Fibroblast of skin of right biceps (primary cell): ENCODE results near the gene PI4KA.
"Not testable (repeated sequence)": the region's sequence is repeated elsewhere in the genome, so short reads cannot be mapped to it uniquely, and the experiment has no call there.

ENCODE experiments used
- DNase-seq: peaks from one replicate; pipeline ENCODE4 v3.0.0-alpha.2; 2013

PI4KA gene

DNA sequence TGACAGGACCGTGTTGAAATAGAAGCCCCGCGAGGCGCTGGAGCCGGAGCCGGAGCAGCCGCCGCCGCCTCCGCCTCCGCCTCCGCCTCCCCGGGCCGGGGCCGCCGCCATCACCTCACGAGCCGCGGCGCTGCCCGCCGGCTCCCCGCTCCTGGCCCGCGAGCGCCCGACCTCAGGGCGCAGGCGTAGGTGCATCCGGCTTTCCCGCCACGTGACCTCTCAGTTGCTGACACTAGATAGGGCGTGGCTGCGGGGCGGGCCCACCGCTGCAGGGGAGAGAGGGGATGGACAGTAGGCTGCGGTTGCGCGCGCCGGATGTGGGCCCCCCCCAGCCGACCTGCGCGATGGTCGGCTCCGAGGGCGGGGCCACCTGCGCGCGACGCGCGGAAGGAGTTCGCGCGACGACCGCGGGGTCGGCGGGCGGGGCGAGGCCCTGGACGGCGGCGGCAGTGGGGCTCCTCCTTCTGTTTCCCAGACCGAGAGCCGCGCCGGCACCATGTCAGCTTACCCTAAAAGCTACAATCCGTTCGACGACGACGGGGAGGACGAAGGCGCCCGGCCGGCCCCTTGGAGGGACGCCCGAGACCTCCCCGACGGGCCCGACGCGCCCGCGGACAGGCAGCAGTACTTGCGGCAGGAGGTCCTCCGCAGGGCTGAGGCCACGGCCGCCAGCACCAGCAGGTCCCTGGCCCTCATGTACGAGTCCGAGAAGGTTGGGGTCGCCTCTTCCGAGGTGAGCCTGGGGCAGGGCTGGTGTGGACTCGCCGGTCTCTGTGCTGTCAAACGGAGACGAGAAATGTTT is at the start of gene PI4KA, which contains the start of gene SNAP29:
TSS of gene PI4KA (minus strand) at position 197 of the 802 bp plus-strand sequence. CDS start at position 111, 86 bp downstream.
TSS of gene SNAP29 (plus strand) at position 393 of the 802 bp plus-strand sequence. CDS start at position 497, 104 bp downstream.
- DNase-seq: peak; percentile 99

DNA sequence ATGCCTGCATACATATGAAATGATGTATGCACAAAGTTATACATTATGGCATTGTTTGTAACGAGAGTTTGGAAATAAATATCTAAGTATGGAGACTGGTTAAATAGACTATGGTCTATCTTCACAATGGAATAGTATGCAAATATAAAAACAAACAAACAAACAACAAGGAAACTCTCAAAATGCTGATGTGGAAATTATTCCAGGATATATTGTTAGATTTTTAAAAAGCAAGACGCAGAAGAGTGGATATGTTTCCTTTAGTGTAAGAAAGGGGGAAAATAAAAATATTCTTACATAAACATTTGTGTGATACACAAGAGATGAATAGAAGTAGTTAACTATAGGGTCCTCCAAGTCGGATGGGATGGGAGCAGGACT is 47.8 kb upstream of the PI4KA start:
- no peak for DNase-seq

DNA sequence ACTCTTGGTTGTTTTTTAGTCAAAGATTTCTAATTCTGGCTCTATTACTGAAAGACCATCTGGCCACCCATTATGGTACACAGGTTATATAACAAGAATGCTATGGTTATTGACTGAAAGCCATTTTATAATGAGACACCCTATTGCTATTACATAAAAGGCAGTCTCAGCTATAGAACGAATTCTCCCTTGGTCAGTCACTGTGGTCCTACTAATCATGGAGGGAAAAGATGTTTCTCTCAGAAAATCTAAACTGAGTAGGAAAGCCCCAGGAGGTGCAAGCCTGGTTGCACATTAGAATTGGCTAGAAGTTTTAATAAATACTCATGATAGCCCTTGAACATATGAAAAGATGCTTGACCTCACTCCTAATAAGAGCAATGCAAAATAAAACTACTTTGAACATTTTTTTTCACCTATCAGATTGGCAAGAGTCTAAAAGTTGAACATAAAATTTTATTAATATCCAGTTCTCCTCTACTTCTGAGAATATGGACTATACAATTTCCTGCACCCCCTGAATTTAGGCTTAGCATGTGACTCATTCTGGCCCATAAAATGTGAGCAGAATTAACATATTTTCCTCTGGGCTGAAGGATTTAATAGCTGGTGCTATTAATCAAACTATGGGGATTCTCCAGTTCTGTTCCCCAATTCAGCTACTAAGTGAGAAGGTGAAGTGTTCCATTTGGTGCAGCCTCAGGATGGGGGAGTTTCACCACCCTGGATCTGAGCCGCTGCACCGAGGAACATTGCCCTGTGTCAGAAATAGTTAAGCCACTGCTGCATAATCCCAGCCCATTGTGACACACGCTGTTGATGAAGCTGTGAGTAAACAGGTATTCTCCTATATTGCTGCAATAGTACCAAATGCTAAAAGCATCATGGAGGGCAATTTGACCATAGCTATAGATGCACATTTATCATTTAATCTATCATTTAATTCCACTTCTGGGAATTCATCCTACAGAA is 47.1 kb upstream of the PI4KA start:
- no peak for DNase-seq

DNA sequence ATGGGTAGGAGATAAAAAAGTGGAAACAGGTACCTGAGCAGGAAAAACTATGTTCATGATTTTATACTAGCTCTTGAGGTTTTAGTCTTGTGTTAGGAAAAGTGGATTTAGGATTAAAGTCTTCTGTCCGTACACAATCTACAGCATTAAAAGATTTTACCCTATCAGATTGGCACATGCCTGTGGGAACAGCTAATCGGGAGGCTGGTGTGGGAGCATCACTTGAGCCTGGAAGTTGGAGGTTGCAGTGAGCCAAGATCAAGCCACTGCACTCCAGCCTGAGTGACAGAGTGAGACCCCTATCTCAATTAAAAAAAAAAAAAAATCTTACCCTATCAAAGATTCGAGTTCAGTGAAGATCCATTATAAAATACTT is 46.4 kb upstream of the PI4KA start:
- no peak for DNase-seq

DNA sequence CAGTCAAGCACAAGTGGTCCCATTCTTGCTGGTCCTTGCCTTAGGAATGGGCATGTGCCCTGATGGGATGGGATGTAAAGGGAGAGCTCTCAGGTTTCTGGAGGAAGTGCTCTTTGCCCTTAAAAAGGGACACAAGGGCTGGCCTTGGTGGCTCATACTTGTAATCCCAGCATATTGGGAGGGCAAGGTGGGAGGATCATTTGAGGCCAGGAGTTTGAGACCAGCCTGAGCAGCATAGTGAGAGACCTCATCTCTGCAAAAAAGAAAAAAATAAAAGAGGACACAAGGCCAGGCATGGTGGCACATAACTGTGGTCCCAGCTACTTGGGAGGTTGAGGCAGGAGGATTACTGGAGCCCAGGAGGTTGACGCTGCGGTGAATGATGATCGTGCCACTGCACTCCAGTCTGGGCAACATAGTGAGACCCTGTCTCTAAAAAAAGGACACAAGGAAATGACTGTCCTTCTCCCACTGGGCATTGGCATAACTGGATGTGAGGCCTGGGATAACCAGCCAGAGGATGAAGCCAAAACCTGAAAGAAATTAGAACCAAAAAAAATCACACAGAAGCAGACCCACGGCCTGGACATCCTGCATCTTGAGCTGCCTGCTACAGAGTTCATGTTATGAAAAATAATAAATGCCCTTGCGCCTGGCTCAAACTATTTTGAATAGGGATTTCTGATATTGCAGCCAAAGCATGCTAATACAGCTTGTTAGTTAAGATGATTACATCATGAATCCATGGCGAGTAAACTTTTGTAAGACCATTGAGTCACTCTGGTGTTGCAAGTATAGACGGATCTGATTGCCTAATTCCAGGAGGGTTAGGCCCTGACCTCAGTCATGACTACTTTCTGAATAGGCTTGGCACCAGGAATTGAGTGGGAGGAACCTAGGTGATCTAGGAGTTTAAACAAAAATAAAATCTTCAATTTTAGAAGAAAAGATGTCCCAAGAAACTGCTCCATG is 45.7 kb upstream of the PI4KA start:
- peak; percentile 88 for DNase-seq

DNA sequence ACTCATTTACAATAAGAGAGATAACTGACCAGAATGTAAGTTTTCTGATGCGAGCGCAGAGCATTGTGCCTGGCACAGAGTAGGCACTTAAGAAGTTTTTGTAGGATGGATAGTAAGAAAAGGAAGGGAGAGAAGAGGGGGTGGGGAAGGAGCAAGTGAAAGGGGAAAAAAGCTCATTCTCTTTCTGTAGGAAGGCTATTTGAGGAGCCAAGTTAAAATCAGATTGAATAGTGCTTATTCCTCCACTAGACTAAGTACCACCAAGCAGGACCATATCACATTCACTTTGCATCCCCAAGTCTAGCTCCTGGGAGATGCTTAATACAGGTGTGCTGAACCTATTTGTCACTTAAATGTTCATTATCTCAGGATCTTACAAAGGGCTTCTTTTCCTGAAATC is 44.5 kb upstream of the PI4KA start:
- no peak for DNase-seq

DNA sequence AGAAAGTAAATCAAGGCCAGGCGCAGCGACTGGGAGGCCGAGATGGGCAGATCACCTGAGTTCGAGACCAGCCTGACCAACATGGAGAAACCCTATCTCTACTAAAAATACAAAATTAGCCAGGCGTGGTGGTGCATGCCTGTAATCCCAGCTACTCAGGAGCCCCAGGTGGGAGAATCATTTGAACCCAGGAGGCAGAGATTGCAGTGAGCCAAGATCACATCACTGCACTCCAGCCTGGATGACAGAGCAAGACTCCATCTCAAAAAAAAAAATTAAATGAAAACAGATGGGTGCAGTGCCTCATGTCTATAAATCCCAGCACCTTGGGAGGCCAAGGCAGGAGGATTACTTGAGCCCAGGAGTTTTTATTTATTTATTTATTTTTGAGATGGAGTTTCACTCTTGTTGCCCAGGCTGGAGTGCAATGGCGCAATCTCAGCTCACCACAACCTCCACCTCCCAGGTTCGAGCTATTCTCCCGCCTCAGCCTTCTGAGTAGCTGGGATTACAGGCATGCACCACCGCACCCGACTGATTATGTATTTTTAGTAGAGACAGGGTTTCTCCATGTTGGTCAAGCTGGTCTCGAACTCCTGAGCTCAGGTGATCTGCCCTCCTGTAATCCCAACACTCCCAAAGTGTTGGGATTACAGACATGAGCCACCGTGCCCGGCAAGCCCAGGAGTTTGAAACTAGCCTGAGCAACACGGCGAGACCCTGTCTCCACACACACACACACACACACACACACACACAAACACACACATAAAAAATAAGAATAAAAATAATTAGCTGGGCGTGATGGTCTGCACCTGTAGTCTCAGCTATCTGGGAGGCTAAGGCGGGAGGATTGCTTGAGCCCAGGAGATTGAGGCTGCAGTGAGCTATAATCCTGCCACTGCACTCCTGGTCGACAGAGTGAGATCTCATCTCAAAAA is 42.8 kb upstream of the PI4KA start:
- DNase-seq: not testable (repeated sequence)

DNA sequence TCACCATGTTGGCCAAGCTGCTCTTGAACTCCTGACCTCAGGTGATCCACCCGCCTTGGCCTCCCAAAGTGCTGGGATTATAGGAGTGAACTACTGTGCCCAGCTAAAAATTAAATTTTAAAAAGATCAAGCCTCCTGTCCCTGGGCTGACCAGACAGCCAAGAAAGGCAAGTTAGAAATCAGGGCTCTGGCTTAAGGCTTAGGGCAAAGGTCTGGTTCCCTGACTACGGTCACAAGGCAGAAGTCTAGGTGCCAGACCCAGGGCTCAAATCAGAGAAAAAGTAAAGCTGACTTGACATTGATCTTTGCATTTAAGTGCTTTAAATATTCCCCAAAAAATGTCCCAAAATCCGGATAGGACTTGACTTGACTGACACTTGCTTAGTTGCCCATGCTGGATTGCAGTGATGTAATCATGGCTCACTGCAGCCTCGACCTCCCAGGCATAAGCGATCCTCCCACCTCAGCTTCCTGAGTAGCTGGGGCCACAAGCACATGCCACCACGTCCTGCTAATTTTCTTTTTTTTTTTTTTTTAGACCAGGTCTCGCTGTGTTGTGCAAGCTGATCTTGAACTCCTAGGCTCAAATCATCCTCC is 41.3 kb upstream of the PI4KA start:
- no peak for DNase-seq

DNA sequence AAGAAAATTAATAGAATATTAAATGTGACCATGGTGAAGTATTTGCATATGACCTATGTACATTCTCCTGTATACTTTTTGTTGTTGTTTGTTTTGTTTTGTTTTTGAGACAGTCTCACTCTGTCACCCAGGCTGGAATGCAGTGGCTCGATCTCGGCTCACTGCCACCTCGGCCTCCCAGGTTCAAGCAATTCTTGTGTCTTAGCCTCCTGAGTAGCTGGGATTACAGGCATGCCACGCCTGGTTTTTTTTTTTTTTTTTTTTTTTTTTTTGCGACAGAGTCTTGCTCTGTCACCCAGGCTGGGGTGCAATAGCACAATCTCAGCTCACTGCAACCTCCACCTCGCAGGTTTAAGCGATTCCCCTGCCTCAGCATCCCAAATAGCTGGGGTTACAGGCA is 39.1 kb upstream of the PI4KA start:
- not testable (repeated sequence) for DNase-seq

DNA sequence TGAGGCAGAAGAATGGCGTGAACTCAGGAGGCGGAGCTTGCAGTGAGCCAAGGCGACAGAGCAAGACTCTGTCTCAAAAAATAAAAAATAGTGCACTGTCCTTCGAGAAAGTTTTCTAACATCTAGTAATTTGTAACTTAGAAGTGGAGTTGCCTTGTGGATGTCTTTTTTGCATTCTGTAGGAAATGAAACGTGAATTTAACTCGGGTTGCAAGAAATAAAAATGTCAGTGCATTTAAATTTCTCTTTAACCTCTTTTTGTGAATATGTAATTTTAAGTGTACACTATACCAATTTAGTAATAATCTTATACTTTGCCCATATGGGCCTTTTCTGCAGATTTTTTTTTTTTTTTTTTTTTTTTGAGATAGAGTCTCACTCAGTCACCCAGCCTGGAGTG is 32.4 kb upstream of the PI4KA start:
- no peak for DNase-seq

DNA sequence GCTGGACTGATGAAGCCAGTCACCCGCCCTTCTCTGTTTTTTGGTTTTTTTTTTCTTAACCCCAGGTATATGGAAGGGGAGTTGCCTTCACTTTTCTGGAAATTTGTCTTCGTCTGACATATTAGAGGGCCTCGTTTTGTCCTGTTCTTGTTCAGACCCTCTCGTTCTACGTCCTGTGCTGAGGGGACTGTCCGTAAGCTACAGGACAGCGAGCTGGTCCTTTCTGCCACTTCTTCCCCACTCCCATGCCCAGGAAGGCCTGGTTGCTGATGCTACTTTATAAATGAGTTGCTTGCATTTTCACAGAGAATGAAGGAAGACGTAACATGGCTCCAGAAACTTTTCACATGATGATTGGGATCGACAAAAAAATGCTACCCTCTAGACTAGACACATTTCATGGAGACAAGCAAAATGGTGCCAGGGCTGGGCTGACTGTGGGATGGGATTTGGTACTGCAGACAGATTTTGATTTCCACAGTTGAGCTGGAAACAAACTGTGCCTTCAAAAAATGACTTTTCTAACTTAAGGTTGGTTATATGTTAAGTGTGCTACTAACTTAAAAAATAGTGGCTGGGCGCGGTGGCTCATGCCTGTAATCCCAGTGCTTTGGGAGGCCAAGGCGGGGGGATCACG is 31.4 kb upstream of the PI4KA start:
- no peak for DNase-seq

DNA sequence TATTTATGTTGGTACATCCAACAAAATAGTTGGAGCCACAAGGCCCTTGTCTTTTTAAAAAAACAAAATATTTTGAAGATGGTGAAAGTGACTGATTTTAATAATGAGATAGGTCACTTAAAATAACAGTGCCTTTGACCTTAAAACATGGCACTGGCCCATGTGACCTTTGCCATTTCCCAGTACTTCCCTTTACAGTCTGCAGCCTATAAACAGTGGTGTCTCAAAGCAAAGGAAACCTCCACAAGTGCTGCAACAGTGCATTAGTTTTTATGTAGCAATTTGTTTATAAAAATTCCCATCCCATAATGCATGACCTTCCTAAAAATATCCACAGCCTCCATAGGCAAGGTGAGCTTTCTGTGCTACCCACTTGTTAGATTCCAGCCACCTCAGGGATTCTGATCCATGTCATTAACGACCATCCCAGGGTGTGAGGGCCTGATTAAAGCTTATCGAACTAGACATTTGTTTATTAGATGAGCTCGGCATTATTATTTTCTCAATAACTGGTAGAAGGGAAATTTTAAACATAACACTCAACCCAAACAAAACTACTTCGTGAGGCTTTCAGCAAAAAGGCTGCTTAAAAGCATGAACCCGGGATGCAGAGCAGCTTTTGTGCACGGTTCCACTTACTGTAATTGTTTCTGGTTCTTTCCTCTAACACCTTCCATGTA is 30.6 kb upstream of the PI4KA start:
- no peak for DNase-seq

DNA sequence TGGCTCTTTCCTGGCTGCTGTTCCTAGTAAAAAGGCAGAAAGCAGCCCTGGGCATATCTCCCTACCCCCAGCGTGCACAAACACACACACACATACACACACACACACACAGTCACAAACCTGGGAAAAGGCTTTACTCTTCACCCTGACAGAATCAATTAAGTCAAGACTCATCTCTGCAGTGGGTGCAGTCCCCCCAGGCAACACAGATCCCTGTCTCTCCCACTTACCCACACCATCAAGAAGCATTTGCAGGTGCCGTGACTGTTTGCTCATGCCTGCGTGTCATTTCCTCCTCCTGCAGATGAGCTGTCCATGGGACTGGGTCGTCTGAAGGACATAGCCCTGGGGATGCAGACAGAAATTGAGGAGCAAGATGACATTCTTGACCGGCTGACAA is 28.8 kb upstream of the PI4KA start:
- DNase-seq: no peak

DNA sequence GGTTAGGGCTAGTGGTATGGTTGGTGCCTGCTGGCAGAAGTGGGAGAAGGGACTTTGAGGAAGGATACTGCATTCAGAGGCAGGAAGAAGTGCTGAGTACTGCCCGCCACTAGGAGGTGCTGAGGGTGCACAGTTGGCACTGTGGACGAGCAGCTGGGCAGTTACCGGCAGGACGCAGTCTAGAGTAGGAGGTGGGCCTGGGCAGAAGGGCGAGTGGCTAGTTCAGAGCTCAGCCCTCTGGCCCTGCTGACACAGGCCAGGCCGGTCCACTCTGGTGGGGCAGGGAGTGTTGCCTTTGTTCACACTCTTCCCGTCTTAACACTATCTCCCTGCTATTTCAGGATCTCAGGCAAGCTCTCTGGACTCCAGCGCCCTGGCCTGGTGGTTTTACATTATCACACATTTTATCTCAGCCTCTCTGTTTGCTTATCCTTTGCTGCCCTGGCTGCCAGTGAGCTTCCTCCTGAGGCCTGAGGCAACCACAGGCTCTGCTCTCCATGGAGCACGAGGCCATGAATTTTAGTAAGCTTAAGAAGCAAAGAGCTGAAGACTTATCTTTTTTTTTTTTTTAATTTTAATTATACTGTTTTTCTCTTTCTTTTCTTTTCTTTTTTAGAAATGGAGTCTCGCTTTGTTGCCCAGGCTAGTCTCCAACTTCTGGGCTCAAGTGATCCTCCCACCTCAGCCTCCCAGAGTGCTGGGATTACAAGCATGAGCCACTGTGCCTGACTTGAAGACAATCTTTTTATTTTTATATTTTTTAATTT is 27.1 kb upstream of the PI4KA start:
- peak; percentile 59 for DNase-seq

DNA sequence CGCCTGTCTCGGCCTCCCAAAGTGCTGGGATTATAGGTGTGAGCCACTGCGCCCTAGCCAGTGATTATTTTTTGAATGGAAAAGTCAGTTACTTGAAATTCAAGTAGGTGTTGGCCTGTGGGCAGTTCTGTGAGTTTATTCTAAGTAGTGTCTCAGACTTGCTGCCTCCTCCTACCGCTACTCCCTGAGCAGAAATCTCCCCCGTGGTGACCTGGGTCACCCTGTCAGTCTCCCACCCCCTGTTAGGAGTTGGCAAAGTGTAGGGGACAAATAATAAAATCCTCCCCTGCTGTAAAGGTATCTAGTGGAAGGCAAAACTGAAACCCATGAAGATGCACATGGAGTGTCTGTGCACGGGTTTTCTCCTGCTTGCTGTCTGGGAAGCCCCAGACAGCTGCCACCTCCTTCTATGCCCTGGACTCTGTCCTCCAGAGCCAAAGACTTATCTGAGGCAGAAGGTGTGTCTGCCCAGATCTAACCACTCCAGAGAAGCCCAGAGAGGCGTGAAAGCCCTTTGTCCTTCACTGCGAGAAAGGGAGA is 26.5 kb upstream of the PI4KA start:
- DNase-seq: no peak

DNA sequence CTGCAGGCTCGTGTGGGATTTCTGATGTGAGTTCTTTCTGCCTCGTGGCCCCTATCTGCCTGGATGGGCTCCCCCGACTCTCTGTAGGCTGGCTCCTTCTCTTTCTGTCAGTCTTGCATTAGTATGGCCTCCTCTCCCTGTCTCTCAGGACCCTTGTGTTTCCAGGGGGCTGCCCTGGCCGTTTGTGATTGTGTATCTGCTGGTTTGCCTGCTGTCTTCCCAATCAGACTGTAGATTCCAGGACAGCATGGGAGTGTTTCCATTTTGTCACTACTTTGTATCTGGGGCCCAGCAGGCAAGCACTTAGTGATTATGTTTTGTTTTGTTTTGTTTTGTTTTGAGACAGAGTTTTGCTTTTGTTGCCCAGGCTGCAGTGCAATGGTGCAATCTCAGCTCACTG is 25.8 kb upstream of the PI4KA start:
- no peak for DNase-seq

DNA sequence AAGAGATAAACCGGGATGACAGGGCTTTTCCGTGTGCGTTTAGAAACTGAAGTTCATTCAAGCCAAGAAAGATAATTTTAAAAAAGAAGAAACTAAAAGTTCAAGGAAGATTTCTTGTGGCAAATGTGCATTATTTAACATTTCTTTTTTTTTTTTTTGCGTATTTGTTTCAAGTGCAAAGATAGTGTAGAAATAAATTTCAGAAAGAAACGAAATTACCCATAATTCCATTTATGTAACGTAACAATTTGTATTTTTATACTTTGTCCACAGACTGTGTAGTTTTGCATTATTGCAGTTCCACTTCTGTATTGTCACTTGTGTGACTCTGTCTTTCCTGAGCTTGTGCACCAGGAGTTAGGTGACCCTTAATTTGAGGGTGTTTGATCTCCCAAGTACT is 24.2 kb upstream of the PI4KA start:
- DNase-seq: no peak
